GM12878 (cell line): ENCODE results near the gene ZNF496. TPM values are rescaled to one million over a fixed set of nuclear protein-coding genes. Genes with fewer than 3 reads are reported as not detected.
"Not testable (repeated sequence)": the region's sequence is repeated elsewhere in the genome, so short reads cannot be mapped to it uniquely, and the experiment has no call there.

ENCODE experiments used
- ATAC-seq: fragments of 200-7000 bp; cut with Tn5 transposase; 3 replicates; pipeline ENCODE4 v1.9.1; 2020; ENCODE audit warnings: mild to moderate bottlenecking, moderate library complexity
- BruUV-seq: library from RNA; stranded (reverse); fragments of 400-500 nt; replicated peaks from 2 replicates; lab custom pipeline; 2021; lab: Mats Ljungman, UMichigan
- CTCF ChIA-PET: fragments of 300-600 bp; sonication (Branson Sonifier 250); formaldehyde crosslinking; extraction: SDS; loops from one replicate; lab custom pipeline; 2021; ENCODE audit warnings: inconsistent platforms; lab: Yijun Ruan, JAX
- POLR2A ChIA-PET: fragments of 350-600 bp; formaldehyde crosslinking; extraction: SDS; loops from one replicate; lab custom pipeline; 2021; ENCODE audit warnings: inconsistent platforms; lab: Charles Lee
- RAD21 ChIA-PET: fragments of 300-600 bp; sonication (Branson Sonifier 250); formaldehyde crosslinking; loops from one replicate; lab custom pipeline; 2023; ENCODE audit warnings: antibody characterized with exemption; ENCODE audit not compliant: unreplicated experiment; lab: Charles Lee
- SMC1A ChIA-PET: fragments of 300-600 bp; sonication (Branson Sonifier 250); formaldehyde crosslinking; loops from one replicate; lab custom pipeline; 2023; ENCODE audit not compliant: unreplicated experiment, uncharacterized antibody; lab: Charles Lee
- DNase-seq: peaks from one replicate; pipeline ENCODE4 v3.0.0-alpha.2; 2011; ENCODE audit warnings: low read depth, low spot score
- FAIRE-seq: peaks from 3 replicates; lab custom pipeline; 2011; peaks lifted over from hg19 to GRCh38; lab: Jason Lieb, UNC
- H2AFZ ChIP-seq: 2 replicates; pipeline ENCODE4 v1.6.0; 2011; ENCODE audit warnings: low read depth, low read length, control low read depth; ENCODE audit not compliant: control insufficient read depth
- H3K27ac ChIP-seq: 2 replicates; pipeline ENCODE4 v1.5.1; 2011; ENCODE audit warnings: control low read depth; ENCODE audit not compliant: control insufficient read depth, insufficient read depth
- H3K27me3 ChIP-seq, 2 experiments: replicated peaks in 1 of 2; 2 replicates each; pipeline versions ENCODE4 v1.6.0 to v1.6.1; 2011; ENCODE audit warnings: low read length in 1 of 2; ENCODE audit not compliant: control insufficient read depth in 2 of 2, insufficient read depth in 2 of 2
- H3K36me3 ChIP-seq, 2 experiments: 2 replicates each; pipeline ENCODE4 v1.5.1; 2011; ENCODE audit warnings: low read length in 1 of 2; ENCODE audit not compliant: control insufficient read depth in 2 of 2, insufficient read depth in 2 of 2
- H3K4me1 ChIP-seq: 2 replicates; pipeline ENCODE4 v1.6.1; 2011; ENCODE audit warnings: mild to moderate bottlenecking, low read length, moderate library complexity, mixed read lengths; ENCODE audit not compliant: control insufficient read depth, insufficient read depth
- H3K4me2 ChIP-seq: 2 replicates; pipeline ENCODE4 v1.6.0; 2011; ENCODE audit warnings: control low read depth; ENCODE audit not compliant: control insufficient read depth, insufficient read depth
- H3K4me3 ChIP-seq: fragments of 200-600 bp; sonication (generic); 2 replicates; pipeline ENCODE4 v1.5.1; 2016
- H3K79me2 ChIP-seq: 2 replicates; pipeline ENCODE4 v1.6.0; 2011; ENCODE audit warnings: low read length; ENCODE audit not compliant: control insufficient read depth, insufficient read depth
- H3K9ac ChIP-seq: 2 replicates; pipeline ENCODE4 v1.8.0; 2011; ENCODE audit warnings: low read length, control low read depth, mixed read lengths; ENCODE audit not compliant: control insufficient read depth, insufficient read depth
- H3K9me3 ChIP-seq: replicated peaks from 3 replicates; pipeline ENCODE4 v1.5.1; 2011; ENCODE audit warnings: mild to moderate bottlenecking, low read length; ENCODE audit not compliant: control insufficient read depth, insufficient read depth
- H4K20me1 ChIP-seq: 2 replicates; pipeline ENCODE4 v1.6.0; 2011; ENCODE audit not compliant: control insufficient read depth, insufficient read depth
- BCL11A ChIP-seq: IDR thresholded peaks from 2 replicates; pipeline ENCODE4 v1.6.1; 2011; ENCODE audit warnings: low read depth, low read length
- CREB1 ChIP-seq: IDR thresholded peaks from 2 replicates; pipeline ENCODE4 v1.6.1; 2012; ENCODE audit warnings: low read depth, mild to moderate bottlenecking, inconsistent platforms
- IKZF2 ChIP-seq, 2 experiments: fragments of 450-650 bp; IDR thresholded peaks; 2 replicates each; pipeline ENCODE4 v1.6.1; 2017; ENCODE audit warnings: mild to moderate bottlenecking in 2 of 2, moderate library complexity in 2 of 2
- IRF4 ChIP-seq: IDR thresholded peaks from 2 replicates; pipeline ENCODE4 v1.6.1; 2011; ENCODE audit warnings: low read depth, low read length
- JUND ChIP-seq: IDR thresholded peaks from 2 replicates; pipeline ENCODE4 v1.6.1; 2012; ENCODE audit warnings: low read depth, mild to moderate bottlenecking, low read length, improper control_type of control experiment, moderate library complexity
- KAT2A ChIP-seq: conservative IDR thresholded peaks from 2 replicates; pipeline ENCODE4 v1.6.1; 2011; ENCODE audit warnings: low read depth, low read length; ENCODE audit not compliant: control insufficient read depth
- KLF5 ChIP-seq: fragments of 450-650 bp; IDR thresholded peaks from 2 replicates; pipeline ENCODE4 v1.6.1; 2014; ENCODE audit warnings: mild to moderate bottlenecking; ENCODE audit not compliant: partially characterized antibody
- MEF2B ChIP-seq: fragments of 450-650 bp; IDR thresholded peaks from 2 replicates; pipeline ENCODE4 v1.6.1; 2018; ENCODE audit warnings: mild to moderate bottlenecking, moderate library complexity; ENCODE audit not compliant: partially characterized antibody, poor library complexity, severe bottlenecking
- MTA3 ChIP-seq: IDR thresholded peaks from 2 replicates; pipeline ENCODE4 v1.6.1; 2012; ENCODE audit warnings: low read length, inconsistent platforms, borderline replicate concordance
- MYC ChIP-seq: IDR thresholded peaks from 2 replicates; pipeline ENCODE4 v1.6.1; 2011; ENCODE audit warnings: mild to moderate bottlenecking, low read length, moderate library complexity, inconsistent platforms; ENCODE audit not compliant: insufficient read depth, insufficient replicate concordance, insufficient read length, severe bottlenecking
- NFIC ChIP-seq: IDR thresholded peaks from 2 replicates; pipeline ENCODE4 v1.6.1; 2012; ENCODE audit warnings: low read depth, mild to moderate bottlenecking, inconsistent platforms, low read length, moderate library complexity
- POU2F2 ChIP-seq: IDR thresholded peaks from 3 replicates; pipeline ENCODE4 v1.6.1; 2011; ENCODE audit warnings: low read depth, mild to moderate bottlenecking, low read length, borderline replicate concordance
- RAD21 ChIP-seq: IDR thresholded peaks from 2 replicates; pipeline ENCODE4 v1.6.1; 2011; ENCODE audit warnings: mild to moderate bottlenecking, low read depth, low read length, moderate library complexity; ENCODE audit not compliant: insufficient read depth
- SREBF2 ChIP-seq: IDR thresholded peaks from 2 replicates; pipeline ENCODE4 v1.6.1; 2012; ENCODE audit warnings: mild to moderate bottlenecking, low read length
- ZBED1 ChIP-seq: IDR thresholded peaks from 2 replicates; pipeline ENCODE4 v1.6.1; 2016; ENCODE audit warnings: borderline replicate concordance
- ZNF217 ChIP-seq: fragments of 450-650 bp; IDR thresholded peaks from 2 replicates; pipeline ENCODE4 v1.6.1; 2017; ENCODE audit warnings: antibody characterized with exemption, mild to moderate bottlenecking
- ZNF622 ChIP-seq: fragments of 450-650 bp; IDR thresholded peaks from 2 replicates; pipeline ENCODE4 v1.6.1; 2017; ENCODE audit warnings: mild to moderate bottlenecking, inconsistent platforms
- WGBS: methylation state at CpG from one replicate; pipeline ENCODE4 v1.1.6; 2016; ENCODE audit warnings: low lambda C conversion rate; ENCODE audit not compliant: insufficient replicate concordance, insufficient coverage; ENCODE audit errors: missing lambda C conversion rate; 5-methylcytosine and 5-hydroxymethylcytosine counted together
- in situ Hi-C: fragments of 300-500 bp; cut with MboI; formaldehyde crosslinking; loops from 9 replicates; pipeline ENCODE4 v1.14.3; 2018; ENCODE audit warnings: mixed read lengths
- intact Hi-C: fragments of 100-400 bp; cut with micrococcal nuclease; formaldehyde crosslinking; loops from one replicate; pipeline ENCODE4 v1.14.2; 2022; ENCODE audit not compliant: unreplicated experiment
- polyA plus RNA-seq, 11 experiments: library from polyadenylated mRNA; depleted of rRNA in 4 of 11; unstranded in 6 of 11; stranded (reverse) in 5 of 11; fragments of >200 nt; fragmentation: Nextera tagmentation in 4 of 11; fragmentation: Illumina TruSeq in 1 of 11; extraction: Ambion mirVana in 4 of 11; extraction: Trizol in 1 of 11; gene quantifications; 1 replicate in 1 of 11; 2 replicates in 10 of 11; pipeline versions ENCODE4 v1.2.1 to v1.2.3, GENCODE V29; 2011 to 2016; ENCODE audit warnings: inconsistent platforms in 2 of 11, missing spikeins in 2 of 11, low read depth in 1 of 11
- total RNA-seq, 4 experiments: library from RNA; depleted of rRNA in 3 of 4; stranded (reverse); fragments of >200 nt in 3 of 4; fragmentation: Illumina TruSeq in 1 of 4; extraction: Trizol in 1 of 4; gene quantifications; 2 replicates each; pipeline versions ENCODE4 v1.2.1 to v1.2.3, GENCODE V29; 2013 to 2021

ZNF496 gene
- total and polyA plus RNA-seq, 10 of the 15 experiments (the other 5 are each of a cell fraction or from before 2014, with no cell fraction given), result 1.6 to 26.4 (median 12.5) TPM

DNA sequence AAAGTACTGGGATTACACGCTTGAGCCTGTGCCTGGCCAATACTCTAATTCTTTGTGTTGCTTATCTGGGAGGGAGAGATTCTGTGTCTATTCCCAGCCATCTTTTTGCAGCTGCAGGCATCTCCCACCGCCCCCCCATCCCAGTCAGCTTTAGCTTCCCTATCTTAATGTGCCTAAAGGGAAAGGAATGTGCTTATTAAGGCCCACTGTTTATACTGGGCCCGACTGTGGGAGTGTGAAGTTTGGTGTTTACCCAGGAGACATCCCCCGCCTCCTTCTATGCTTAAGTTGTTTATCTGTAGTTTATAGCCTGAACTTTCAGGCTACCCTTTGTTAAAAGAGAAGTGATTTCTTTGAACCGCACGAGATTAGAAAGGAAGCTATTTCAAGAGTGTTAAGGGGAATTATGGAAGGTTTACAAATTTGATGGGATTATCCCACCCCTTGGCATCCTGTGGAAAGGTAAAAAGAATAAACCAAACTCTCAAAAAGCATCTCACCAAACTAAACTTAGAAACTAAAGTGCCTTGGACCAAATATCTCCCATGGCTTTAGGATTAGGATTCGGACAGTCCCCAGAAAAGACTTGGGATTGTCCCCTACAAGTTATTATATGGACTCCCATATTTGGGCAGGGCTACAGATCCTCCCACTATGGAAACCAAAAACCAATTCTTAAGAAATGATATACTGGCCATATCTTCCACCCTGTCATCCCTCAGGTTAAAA, 25.5 kb upstream of the ZNF496 start (continued):
- no peak for TF ChIP-seq KAT2A
- no peak for TF ChIP-seq JUND

DNA sequence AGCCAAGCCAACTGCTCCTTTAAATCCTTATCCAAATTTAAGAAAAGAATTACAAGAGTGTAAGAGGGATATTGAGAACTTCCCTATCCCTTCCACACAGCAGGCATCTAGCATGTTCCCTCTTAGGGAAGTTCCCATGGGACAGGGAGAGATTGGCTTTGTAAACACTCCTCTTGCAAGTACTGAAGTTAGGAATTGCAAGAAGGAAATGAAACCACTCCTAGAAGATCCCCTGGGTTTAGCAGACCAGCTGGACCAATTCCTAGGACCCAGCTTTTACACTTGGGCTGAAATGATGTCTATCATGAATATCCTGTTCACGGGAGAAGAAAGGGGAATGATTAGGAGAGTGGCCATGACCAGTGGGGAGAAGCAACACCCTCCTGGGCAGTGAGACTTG, 23.5 kb upstream of the ZNF496 start:
- FAIRE-seq, H3K27ac ChIP-seq, H3K36me3 ChIP-seq, BruUV-seq, H3K4me3 ChIP-seq, H3K4me2 ChIP-seq, H2AFZ ChIP-seq, H3K79me2 ChIP-seq, H3K4me1 ChIP-seq, H3K27me3 ChIP-seq, ATAC-seq, H3K9ac ChIP-seq, H4K20me1 ChIP-seq, POLR2A ChIA-PET, H3K9me3 ChIP-seq, DNase-seq: not testable (repeated sequence)
- ChIA-PET RAD21 (interaction anchor here (2.1 kb wide), 1 partner anchor 18 kb away, joined by 4 read pairs; no protein-coding TSS in a partner anchor), CTCF (interaction anchor here (0.7 to 1.1 kb wide), 2 partner anchors 9 to 177 kb away, joined by 3 read pairs; no protein-coding TSS in a partner anchor), SMC1A (interaction anchor here (0.9 to 1.6 kb wide), 4 partner anchors 15 to 143 kb away, joined by 3 to 6 read pairs (median 4); no protein-coding TSS in a partner anchor)
- 83% methylated on average over 1 of the region's 1 CpG for WGBS
- intact Hi-C loops (loop anchor here (5.0 kb wide), 1 partner anchor 143 kb away; no protein-coding TSS in a partner anchor), in situ Hi-C loops (loop anchor here (25.0 kb wide), 1 partner anchor 1082 kb away; the partner anchor contains the start of gene OR2T2)

DNA sequence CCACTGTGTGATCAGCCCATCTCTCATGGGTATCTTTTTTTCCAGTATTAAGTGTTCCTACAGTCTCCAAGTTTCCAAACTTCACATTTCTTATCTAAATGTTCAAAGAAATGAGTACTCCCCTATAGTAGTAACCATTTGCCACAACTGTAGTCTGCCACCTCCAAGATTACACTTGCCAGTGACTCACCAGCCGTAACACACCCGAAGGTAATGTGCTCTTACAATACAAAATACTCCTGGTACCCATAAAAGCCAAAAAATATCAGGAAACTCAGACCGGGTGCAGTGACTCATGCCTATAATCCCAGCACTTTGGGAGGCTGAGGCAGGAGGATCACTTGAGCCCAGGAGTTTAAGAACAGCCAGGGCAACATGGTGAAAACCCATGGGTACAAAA, 20.5 kb upstream of the ZNF496 start:
- ChIA-PET SMC1A (no interaction called here), RAD21 (no interaction called here), POLR2A (no interaction called here), CTCF (interaction anchor here (0.9 to 1.5 kb wide), 2 partner anchors 21 to 38 kb away, joined by 3 to 6 read pairs; no protein-coding TSS in a partner anchor)
- Histone ChIP-seq H3K4me3 (no peak overlapping the region), H3K27ac (no peak overlapping the region), H3K79me2 (no peaks in the 10 kb centered on the region), H4K20me1 (no peaks in the 10 kb centered on the region), H3K9ac (no peak overlapping the region), H2AFZ (no peak overlapping the region), H3K4me2 (no peak overlapping the region), H3K9me3 (peaks cover 5% of the 10 kb centered on the region; the same call in 2 of the 3 replicates), H3K27me3 (no peaks in the 10 kb centered on the region), H3K4me1 (no peaks in the 10 kb centered on the region), H3K36me3 (no peaks in the 10 kb centered on the region)
- FAIRE-seq (no peak), DNase-seq (no peak), ATAC-seq (no peak)
- no TSS peak for BruUV-seq
- intact Hi-C loops, result no loop called here
- in situ Hi-C loops, result loop anchor here (25.0 kb wide), 1 partner anchor 1085 kb away; the partner anchor contains the start of gene OR2T2
- WGBS, result 76% methylated on average over 3 of the region's 3 CpGs
- TF ChIP-seq BCL11A (no peak), NFIC (no peak), IKZF2 (IDR thresholded peaks at IDR 0.05) (no peak), SREBF2 (no peak), RAD21 (no peak), ZBED1 (no peak), ZNF622 (no peak), IRF4 (no peak), KLF5 (no peak), POU2F2 (no peak), CREB1 (no peak), MYC (no peak), MTA3 (no peak), ZNF217 (no peak), MEF2B (no peak)
